Gastroesophageal sphincter (tissue), 3 donors: ENCODE results near the gene PLP1.

Experiments
- CTCF ChIP-seq, 4 experiments: fragments of 200-600 bp in 2 of 4; fragments of 450-650 bp in 2 of 4; sonication (generic) in 1 of 4; IDR thresholded peaks; one replicate each; pipeline ENCODE4 v1.5.1; 2017 to 2019; ENCODE audit warnings: antibody characterized with exemption in 4 of 4, mild to moderate bottlenecking in 2 of 4, moderate library complexity in 2 of 4
- EP300 ChIP-seq: sonication (generic); formaldehyde crosslinking; IDR thresholded peaks from one replicate; pipeline ENCODE4 v1.6.1; 2017; ENCODE audit warnings: antibody characterized with exemption, mild to moderate bottlenecking
- POLR2A ChIP-seq, 2 donors: fragments of 450-650 bp; IDR thresholded peaks; one replicate each; pipeline ENCODE4 v1.6.1; 2017; ENCODE audit warnings: antibody characterized with exemption in 2 of 2, mild to moderate bottlenecking in 2 of 2, moderate library complexity in 1 of 2
- POLR2AphosphoS5 ChIP-seq: sonication (generic); formaldehyde crosslinking; IDR thresholded peaks from one replicate; pipeline ENCODE4 v1.6.1; 2017; ENCODE audit warnings: antibody characterized with exemption

GRCh38 chrX:103823591-103823990 lies 47.0 kb downstream of the PLP1 start:
- TF ChIP-seq CTCF (IDR thresholded peaks at IDR 0.05) = no peak
- no peak for TF ChIP-seq POLR2A (IDR thresholded peaks at IDR 0.05)
- TF ChIP-seq POLR2AphosphoS5 = no peak
- TF ChIP-seq EP300 = no peak
